ENCODE data around the gene OPRD1.

- TF ChIP-seq POLR2AphosphoS5 (IDR thresholded peaks at IDR 0.05) = no peak
- TF ChIP-seq CTCF (IDR thresholded peaks at IDR 0.05) = no peak
These were observed 7.9 kb upstream of the OPRD1 start for GRCh38 chr1:28804071-28804470.

Data from transverse colon (tissue), 4 donors.